H1 (cell line): ENCODE data around the gene ANAPC2. TPM values are rescaled to one million over a fixed set of nuclear protein-coding genes. Genes with fewer than 3 reads are reported as not detected.

Source experiments
- CTCF ChIA-PET: fragments of 300-600 bp; sonication (Branson Sonifier 250); formaldehyde crosslinking; loops from one replicate; lab custom pipeline; 2021; ENCODE audit not compliant: partially characterized antibody; lab: Charles Lee
- POLR2A ChIA-PET: fragments of 300-600 bp; sonication (Branson Sonifier 250); formaldehyde crosslinking; loops from one replicate; lab custom pipeline; 2021; ENCODE audit warnings: inconsistent platforms; ENCODE audit not compliant: partially characterized antibody; lab: Charles Lee
- DNase-seq, 2 experiments: peaks; one replicate each; pipeline versions ENCODE4 v3.0.0 to v3.0.0-alpha.2; 2010 to 2022; ENCODE audit warnings: low spot score in 2 of 2, low read depth in 1 of 2, mixed read lengths in 1 of 2
- FAIRE-seq: peaks from 2 replicates; lab custom pipeline; 2011; peaks lifted over from hg19 to GRCh38; lab: Jason Lieb, UNC
- H2AFZ ChIP-seq: 2 replicates; pipeline ENCODE4 v1.8.1; 2012; ENCODE audit warnings: low read length, inconsistent platforms
- H2AK5ac ChIP-seq: 2 replicates; pipeline ENCODE4 v1.6.1; 2013; ENCODE audit warnings: low read depth, low read length
- H2BK120ac ChIP-seq: replicated peaks from 2 replicates; pipeline ENCODE3; 2013; ENCODE audit warnings: low read depth, low read length, inconsistent platforms
- H2BK12ac ChIP-seq: 2 replicates; pipeline ENCODE4 v1.6.1; 2013; ENCODE audit warnings: low read depth, low read length
- H2BK15ac ChIP-seq: 2 replicates; pipeline ENCODE4 v1.6.1; 2013; ENCODE audit warnings: low read length
- H2BK20ac ChIP-seq: 2 replicates; pipeline ENCODE4 v1.6.1; 2013; ENCODE audit warnings: low read length
- H2BK5ac ChIP-seq: 2 replicates; pipeline ENCODE4 v1.6.1; 2013; ENCODE audit warnings: low read depth, low read length
- H3K14ac ChIP-seq: 2 replicates; pipeline ENCODE4 v1.6.1; 2013; ENCODE audit warnings: inconsistent platforms; ENCODE audit not compliant: insufficient read length
- H3K18ac ChIP-seq: 2 replicates; pipeline ENCODE4 v1.6.1; 2013; ENCODE audit warnings: low read length; ENCODE audit errors: extremely low read depth
- H3K23ac ChIP-seq: 2 replicates; pipeline ENCODE4 v1.6.1; 2013; ENCODE audit warnings: inconsistent platforms; ENCODE audit not compliant: insufficient read length
- H3K23me2 ChIP-seq: 2 replicates; pipeline ENCODE4 v1.6.1; 2013; ENCODE audit warnings: low read depth, low read length
- H3K27ac ChIP-seq: 2 replicates; pipeline ENCODE4 v1.6.1; 2011; ENCODE audit warnings: low read depth, low read length, inconsistent platforms
- H3K27me3 ChIP-seq, 4 experiments: replicated peaks in 1 of 4; 1 replicate in 1 of 4; 2 replicates in 3 of 4; pipeline versions ENCODE4 v1.6.1 to v1.8.1; 2011 to 2013; ENCODE audit warnings: low read length in 3 of 4, mild to moderate bottlenecking in 3 of 4, inconsistent platforms in 2 of 4, mixed read lengths in 2 of 4, moderate library complexity in 1 of 4; ENCODE audit not compliant: control insufficient read depth in 3 of 4, insufficient read depth in 3 of 4; ENCODE audit errors: extremely low read depth in 1 of 4
- H3K36me3 ChIP-seq, 4 experiments: 2 replicates each; pipeline versions ENCODE4 v1.6.1 to v1.8.1; 2011 to 2013; ENCODE audit warnings: mild to moderate bottlenecking in 4 of 4, low read length in 3 of 4, moderate library complexity in 2 of 4, control low read depth in 1 of 4, inconsistent platforms in 1 of 4; ENCODE audit not compliant: insufficient read depth in 4 of 4, control insufficient read depth in 2 of 4
- H3K4ac ChIP-seq: replicated peaks from 2 replicates; pipeline ENCODE3; 2013; ENCODE audit warnings: low read length, low read depth, mixed read lengths, inconsistent platforms; ENCODE audit not compliant: insufficient read length
- H3K4me1 ChIP-seq, 4 experiments: replicated peaks in 1 of 4; 1 replicate in 1 of 4; 2 replicates in 3 of 4; pipeline versions ENCODE4 v1.6.1 to v1.8.1; 2011 to 2013; ENCODE audit warnings: low read length in 3 of 4, inconsistent platforms in 2 of 4, mixed read lengths in 1 of 4; ENCODE audit not compliant: insufficient read depth in 4 of 4, control insufficient read depth in 3 of 4
- H3K4me2 ChIP-seq, 2 experiments: 2 replicates each; pipeline versions ENCODE4 v1.6.1 to v1.8.1; 2011 to 2013; ENCODE audit warnings: low read depth in 2 of 2, low read length in 2 of 2, control low read depth in 1 of 2, inconsistent platforms in 1 of 2, mild to moderate bottlenecking in 1 of 2; ENCODE audit not compliant: insufficient read depth in 1 of 2
- H3K4me3 ChIP-seq, 4 experiments: fragments of 200-600, 300-600 bp in 1 of 4; sonication (generic), shearing (Covaris generic), sonication (Bioruptor Twin) in 1 of 4; 2 replicates each; pipeline versions ENCODE4 v1.5.1 to v1.8.1; 2011 to 2016; ENCODE audit warnings: low read length in 4 of 4, low read depth in 3 of 4, control low read depth in 2 of 4, inconsistent platforms in 2 of 4, mild to moderate bottlenecking in 2 of 4, mixed read lengths in 1 of 4, moderate library complexity in 1 of 4; ENCODE audit not compliant: insufficient read depth in 2 of 4; ENCODE audit errors: extremely low read depth in 1 of 4
- H3K56ac ChIP-seq: replicated peaks from 2 replicates; pipeline ENCODE3; 2013; ENCODE audit warnings: low read depth, mild to moderate bottlenecking, mixed read lengths, low read length, inconsistent platforms; ENCODE audit not compliant: insufficient read length
- H3K79me1 ChIP-seq: 2 replicates; pipeline ENCODE4 v1.6.1; 2013; ENCODE audit warnings: low read depth, low read length, control low read depth
- H3K79me2 ChIP-seq, 2 experiments: 2 replicates each; pipeline versions ENCODE4 v1.6.1 to v1.8.1; 2012 to 2013; ENCODE audit warnings: low read length in 2 of 2, mild to moderate bottlenecking in 2 of 2, inconsistent platforms in 1 of 2; ENCODE audit not compliant: insufficient read depth in 2 of 2, control insufficient read depth in 1 of 2
- H3K9ac ChIP-seq, 4 experiments: replicated peaks in 1 of 4; 1 replicate in 1 of 4; 2 replicates in 3 of 4; pipeline versions ENCODE4 v1.6.1 to v1.8.1; 2011 to 2013; ENCODE audit warnings: low read depth in 3 of 4, low read length in 3 of 4, control low read depth in 2 of 4, mild to moderate bottlenecking in 2 of 4, moderate library complexity in 2 of 4, inconsistent platforms in 1 of 4; ENCODE audit errors: extremely low read depth in 1 of 4
- H3K9me3 ChIP-seq, 2 experiments: 2 replicates each; pipeline versions ENCODE4 v1.6.1 to v1.8.1; 2012 to 2013; ENCODE audit warnings: mild to moderate bottlenecking in 2 of 2, moderate library complexity in 2 of 2, control low read depth in 1 of 2, inconsistent platforms in 1 of 2, low read depth in 1 of 2, low read length in 1 of 2, mixed read lengths in 1 of 2; ENCODE audit not compliant: insufficient read depth in 2 of 2
- H4K20me1 ChIP-seq, 2 experiments: replicated peaks in 1 of 2; 2 replicates each; pipeline versions ENCODE3 to v1.8.1; 2011 to 2013; ENCODE audit warnings: inconsistent platforms in 2 of 2, low read length in 2 of 2, mild to moderate bottlenecking in 1 of 2; ENCODE audit not compliant: insufficient read depth in 2 of 2, control insufficient read depth in 1 of 2
- H4K5ac ChIP-seq: 2 replicates; pipeline ENCODE4 v1.6.1; 2013; ENCODE audit warnings: low read length, low read depth, mixed read lengths, inconsistent platforms; ENCODE audit not compliant: insufficient read length
- H4K8ac ChIP-seq: 2 replicates; pipeline ENCODE4 v1.8.0; 2013; ENCODE audit warnings: mild to moderate bottlenecking, moderate library complexity, low read length, inconsistent platforms; ENCODE audit not compliant: insufficient read depth; ENCODE audit errors: extremely low read depth
- H4K91ac ChIP-seq: replicated peaks from 2 replicates; pipeline ENCODE3; 2013; ENCODE audit warnings: low read length, mixed read lengths, inconsistent platforms; ENCODE audit not compliant: insufficient read length
- CREB1 ChIP-seq: IDR thresholded peaks from 2 replicates; pipeline ENCODE4 v1.6.1; 2012; ENCODE audit warnings: inconsistent platforms
- KDM5A ChIP-seq: fragments of 200-600 bp; IDR thresholded peaks from 2 replicates; pipeline ENCODE4 v1.7.1; 2012; ENCODE audit warnings: mild to moderate bottlenecking, low read length, inconsistent platforms, mixed read lengths
- NRF1 ChIP-seq: IDR thresholded peaks from 2 replicates; pipeline ENCODE4 v1.6.1; 2011; ENCODE audit warnings: mild to moderate bottlenecking, low read depth, low read length, improper control_type of control experiment
- PHF8 ChIP-seq: fragments of 200-600 bp; sonication (generic); conservative IDR thresholded peaks from 2 replicates; pipeline ENCODE4 v1.7.1; 2012; ENCODE audit warnings: low read depth, mild to moderate bottlenecking, inconsistent platforms, low read length, moderate library complexity
- POLR2AphosphoS5 ChIP-seq: IDR thresholded peaks from 2 replicates; pipeline ENCODE4 v1.6.1; 2011; ENCODE audit warnings: low read depth, low read length
- RFX5 ChIP-seq: IDR thresholded peaks from 2 replicates; pipeline ENCODE4 v1.6.1; 2011; ENCODE audit warnings: low read depth, low read length, improper control_type of control experiment, borderline replicate concordance
- SP1 ChIP-seq: IDR thresholded peaks from 2 replicates; pipeline ENCODE4 v1.6.1; 2011; ENCODE audit warnings: low read depth, low read length
- SUZ12 ChIP-seq: fragments of 200-600 bp; sonication (generic); IDR thresholded peaks from 2 replicates; pipeline ENCODE4 v1.6.1; 2012; ENCODE audit warnings: mild to moderate bottlenecking, inconsistent platforms, low read length, moderate library complexity, mixed read lengths
- TCF12 ChIP-seq: IDR thresholded peaks from 2 replicates; pipeline ENCODE4 v1.6.1; 2011; ENCODE audit warnings: low read depth, mild to moderate bottlenecking, low read length
- YY1 ChIP-seq: IDR thresholded peaks from 2 replicates; pipeline ENCODE4 v1.6.1; 2011; ENCODE audit warnings: low read depth, mild to moderate bottlenecking, low read length
- ZNF274 ChIP-seq: IDR thresholded peaks from 2 replicates; pipeline ENCODE4 v1.7.0; 2012; ENCODE audit warnings: low read length, borderline replicate concordance; ENCODE audit errors: extremely low read depth
- WGBS, 2 experiments: shearing (Covaris generic) in 1 of 2; methylation state at CpG; one replicate each; pipeline versions ENCODE4 v1.1.6 to v1.1.7; 2013 to 2015; ENCODE audit warnings: low lambda C conversion rate in 2 of 2, mixed read lengths in 2 of 2, inconsistent platforms in 1 of 2, low coverage in 1 of 2, missing lambda C conversion rate in 1 of 2; ENCODE audit not compliant: insufficient replicate concordance in 2 of 2, insufficient coverage in 1 of 2, insufficient read length in 1 of 2; ENCODE audit errors: extremely low coverage in 1 of 2, missing lambda C conversion rate in 1 of 2; 5-methylcytosine and 5-hydroxymethylcytosine counted together
- polyA plus RNA-seq, 7 experiments: library from polyadenylated mRNA; depleted of rRNA in 3 of 7; stranded (reverse) in 5 of 7; unstranded in 2 of 7; fragments of >200 nt in 5 of 7; fragments of 200-250 nt in 2 of 7; gene quantifications; 1 replicate in 5 of 7; 2 replicates in 1 of 7; 4 replicates in 1 of 7; pipeline versions ENCODE4 v1.2.1 to v1.2.3, GENCODE V29; 2011 to 2013; ENCODE audit warnings: missing spikeins in 2 of 7, mixed read lengths in 2 of 7
- total RNA-seq: library from RNA; stranded (reverse); fragmentation: NEBNext Ultra II Directional; extraction: Animal tissue kit (Norgen Biotek cat#: 25700); gene quantifications from 2 replicates; pipeline ENCODE4 v1.2.1, GENCODE V29; 2021
- TF ChIP-seq, protein P1 (sequence below): IDR thresholded peaks from 2 replicates; pipeline ENCODE4 v1.6.1; 2011; ENCODE audit warnings: low read depth, mild to moderate bottlenecking, low read length; ENCODE audit not compliant: insufficient read depth

The ANAPC2 gene
- total and polyA plus RNA-seq, 2 of the 8 experiments (the other 6 are each of a cell fraction or from before 2014, with no cell fraction given): 30.2 to 37.7 TPM

DNA sequence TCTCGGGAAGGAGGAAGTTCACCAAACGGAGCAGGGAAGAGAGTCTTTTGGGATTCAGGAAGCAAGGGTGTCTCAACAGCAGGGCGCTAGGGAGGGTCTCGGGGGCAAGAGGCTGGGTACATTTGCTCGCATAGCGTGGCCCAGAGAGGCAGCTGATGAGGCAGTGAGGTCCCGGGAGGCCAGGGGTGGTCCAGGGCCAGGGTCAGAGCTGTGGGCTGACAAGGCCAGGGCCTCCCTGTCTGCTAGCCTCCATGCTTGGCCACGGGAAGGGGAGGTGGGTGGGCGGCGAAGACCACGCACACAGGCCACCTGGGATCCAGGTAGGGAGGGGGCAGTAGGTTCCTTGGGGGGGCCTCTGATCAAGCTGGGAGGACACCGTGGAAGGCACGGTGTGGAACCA is 23.2 kb upstream of the ANAPC2 start:
- H2BK12ac ChIP-seq: no peak overlapping the region
- CTCF ChIA-PET: interaction anchor here (0.9 to 4.0 kb wide), 6 partner anchors 11 to 141 kb away, joined by 3 to 31 read pairs (median 8); partner anchors contain the start of genes ANAPC2, CYSRT1, RNF208 and RNF224
- POLR2A ChIA-PET: interaction anchor here (0.9 to 69.9 kb wide), 8 partner anchors 8 to 125 kb away, joined by 3 to 1462 read pairs (median 4); partner anchors contain the start of genes CYSRT1, MAN1B1, NELFB and RNF208
- no peak for TF ChIP-seq RFX5
- TF ChIP-seq, protein P1, sequence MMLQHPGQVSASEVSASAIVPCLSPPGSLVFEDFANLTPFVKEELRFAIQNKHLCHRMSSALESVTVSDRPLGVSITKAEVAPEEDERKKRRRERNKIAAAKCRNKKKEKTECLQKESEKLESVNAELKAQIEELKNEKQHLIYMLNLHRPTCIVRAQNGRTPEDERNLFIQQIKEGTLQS: no peak
- no peak for TF ChIP-seq TCF12
- TF ChIP-seq SP1: no peak
- no peak for TF ChIP-seq CREB1
- TF ChIP-seq YY1: no peak
- no peak for TF ChIP-seq ZNF274
- TF ChIP-seq POLR2AphosphoS5: no peak
- no peak for TF ChIP-seq SUZ12
- no peak for TF ChIP-seq NRF1
- no peak for TF ChIP-seq KDM5A
- no peak for TF ChIP-seq PHF8

More for the DNA sequence above, 23.2 kb upstream of the ANAPC2 start:
- Histone ChIP-seq H3K4me1 (peaks cover 0 to 2% (median 2%) of the 10 kb centered on the region in 4 experiments), H3K27ac (no peak overlapping the region), H3K18ac (no peak overlapping the region), H2BK5ac (no peak overlapping the region), H3K4ac (no peak overlapping the region), H3K4me2 (no peak overlapping the region), H3K23ac (no peak overlapping the region), H3K4me3 (no peak overlapping the region), H4K8ac (no peak overlapping the region), H2BK120ac (no peak overlapping the region), H3K79me2 (peaks cover 0 to 11% of the 10 kb centered on the region in 2 experiments; a peak in 2 of 4 replicates), H2BK15ac (no peak overlapping the region), H3K36me3 (peaks cover 0 to 22% (median 8%) of the 10 kb centered on the region in 4 experiments; a peak in 7 of 8 replicates), H2AK5ac (no peak overlapping the region), H3K23me2 (no peaks in the 10 kb centered on the region; the same call in 1 of the 2 replicates), H4K5ac (no peak overlapping the region), H3K9me3 (no peaks in the 10 kb centered on the region), H3K79me1 (peaks cover 6% of the 10 kb centered on the region), H2AFZ (no peak overlapping the region), H2BK20ac (no peak overlapping the region), H4K91ac (no peak overlapping the region), H3K27me3 (no peaks in the 10 kb centered on the region), H4K20me1 (peaks cover 0 to 15% of the 10 kb centered on the region in 2 experiments), H3K14ac (no peak overlapping the region), H3K9ac (no peak overlapping the region), H3K56ac (no peak overlapping the region)
- WGBS, 2 experiments: 84% methylated on average over 12 of the region's 13 CpGs; no CpG with 5 or more reads in 1 of the 2 experiments
- no peak for FAIRE-seq
- DNase-seq: no peak
